ENCODE measurements around the gene SASH1. TPM values are rescaled to one million over a fixed set of nuclear protein-coding genes. Genes with fewer than 3 reads are reported as not detected.
A peak's percentile ranks its signal among the peaks of the same experiment; 100 is the strongest.

SASH1 gene
- total RNA-seq, 3 donors from 2014 or later: 107 to 304 (median 145) TPM

DNA sequence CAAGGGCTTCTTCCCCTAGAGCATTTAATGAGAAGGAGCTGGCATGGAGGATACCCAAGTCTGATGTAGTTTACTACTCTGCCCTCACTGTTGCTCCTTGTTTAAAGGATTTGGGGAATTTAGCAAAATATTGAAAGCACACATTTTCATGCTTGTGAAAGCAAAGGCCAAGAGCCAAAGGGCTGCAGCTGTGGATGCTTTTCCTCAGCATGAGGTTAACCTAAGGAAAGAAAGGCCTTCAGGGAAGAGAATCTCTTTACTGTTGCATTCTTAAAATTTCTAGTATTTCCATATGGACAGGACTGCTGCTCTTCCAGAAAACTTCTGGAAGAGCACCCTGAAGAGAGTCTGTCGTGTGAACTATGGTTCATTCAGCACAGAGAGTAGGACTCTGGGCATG, 45.9 kb upstream of the SASH1 start:
- Histone ChIP-seq H3K4me3 (no peak overlapping the region), H3K9me3 (no peaks in the 10 kb centered on the region), H3K27me3 (no peaks in the 10 kb centered on the region), H3K36me3 (no peaks in the 10 kb centered on the region), H3K4me1 (no peaks in the 10 kb centered on the region), H3K27ac (no peak overlapping the region)
- intact Hi-C loops (cut with DNase I; ENCODE audit: low total_unique reads): no loop called here
- no peak for TF ChIP-seq POLR2A (IDR thresholded peaks at IDR 0.05)
- no peak for TF ChIP-seq POLR2AphosphoS5 (IDR thresholded peaks at IDR 0.05)
- TF ChIP-seq, protein P1, sequence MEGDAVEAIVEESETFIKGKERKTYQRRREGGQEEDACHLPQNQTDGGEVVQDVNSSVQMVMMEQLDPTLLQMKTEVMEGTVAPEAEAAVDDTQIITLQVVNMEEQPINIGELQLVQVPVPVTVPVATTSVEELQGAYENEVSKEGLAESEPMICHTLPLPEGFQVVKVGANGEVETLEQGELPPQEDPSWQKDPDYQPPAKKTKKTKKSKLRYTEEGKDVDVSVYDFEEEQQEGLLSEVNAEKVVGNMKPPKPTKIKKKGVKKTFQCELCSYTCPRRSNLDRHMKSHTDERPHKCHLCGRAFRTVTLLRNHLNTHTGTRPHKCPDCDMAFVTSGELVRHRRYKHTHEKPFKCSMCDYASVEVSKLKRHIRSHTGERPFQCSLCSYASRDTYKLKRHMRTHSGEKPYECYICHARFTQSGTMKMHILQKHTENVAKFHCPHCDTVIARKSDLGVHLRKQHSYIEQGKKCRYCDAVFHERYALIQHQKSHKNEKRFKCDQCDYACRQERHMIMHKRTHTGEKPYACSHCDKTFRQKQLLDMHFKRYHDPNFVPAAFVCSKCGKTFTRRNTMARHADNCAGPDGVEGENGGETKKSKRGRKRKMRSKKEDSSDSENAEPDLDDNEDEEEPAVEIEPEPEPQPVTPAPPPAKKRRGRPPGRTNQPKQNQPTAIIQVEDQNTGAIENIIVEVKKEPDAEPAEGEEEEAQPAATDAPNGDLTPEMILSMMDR (IDR thresholded peaks at IDR 0.05): no peak
- no peak for DNase-seq (ENCODE audit: low spot score in 2 of 2)

DNA sequence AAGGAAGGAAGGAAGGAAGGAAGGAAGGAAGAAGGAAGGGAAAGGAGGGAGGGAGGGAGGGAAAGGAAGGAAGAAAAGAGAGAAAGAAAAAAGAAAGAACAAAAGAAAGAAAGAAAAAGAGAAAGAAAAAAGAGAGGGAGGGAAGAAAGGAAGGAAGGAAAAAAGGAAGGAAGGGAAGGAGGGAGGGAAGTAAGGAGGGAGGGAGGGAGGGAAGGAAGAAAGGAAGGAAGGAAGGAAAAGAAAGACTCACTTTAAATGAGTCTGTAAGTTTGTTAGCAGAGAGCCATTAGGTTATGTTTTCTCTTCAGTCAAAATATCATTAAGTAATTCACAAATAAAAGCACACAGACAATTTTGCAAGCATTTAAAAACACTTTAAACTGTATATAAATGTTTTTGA, 44.0 kb upstream of the SASH1 start:
- Histone ChIP-seq H3K4me1 (no peaks in the 10 kb centered on the region), H3K9me3 (no peaks in the 10 kb centered on the region), H3K4me3 (no peak overlapping the region), H3K36me3 (no peaks in the 10 kb centered on the region), H3K27ac (no peak overlapping the region), H3K27me3 (no peaks in the 10 kb centered on the region)
- TF ChIP-seq POLR2AphosphoS5 (IDR thresholded peaks at IDR 0.05) (no peak), POLR2A (IDR thresholded peaks at IDR 0.05) (no peak)
- TF ChIP-seq, protein P1 (IDR thresholded peaks at IDR 0.05): no peak
- intact Hi-C loops (cut with DNase I; ENCODE audit: low total_unique reads): no loop called here
- DNase-seq (ENCODE audit: low spot score in 2 of 2): no peak

DNA sequence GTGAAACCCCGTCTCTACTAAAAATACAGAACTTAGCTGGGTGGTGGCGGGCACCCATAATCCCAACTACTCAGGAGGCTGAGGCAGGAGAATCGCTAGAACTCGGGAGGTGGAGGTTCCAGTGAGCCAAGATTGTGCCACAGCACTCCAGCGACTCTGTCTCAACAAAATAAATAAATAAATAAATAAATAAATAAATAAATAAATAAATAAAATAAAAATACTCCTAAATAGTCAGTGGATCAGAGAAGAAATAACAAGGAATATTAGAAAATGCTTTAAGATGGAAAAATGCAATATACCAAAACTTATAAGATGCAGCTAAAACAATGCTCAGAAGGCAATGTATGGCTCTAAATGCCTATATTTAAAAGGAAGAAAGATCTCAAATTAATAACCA, 39.0 kb upstream of the SASH1 start:
- Histone ChIP-seq H3K36me3 (no peaks in the 10 kb centered on the region), H3K27me3 (no peaks in the 10 kb centered on the region), H3K4me1 (no peaks in the 10 kb centered on the region), H3K9me3 (no peaks in the 10 kb centered on the region), H3K4me3 (no peak overlapping the region), H3K27ac (no peak overlapping the region)
- TF ChIP-seq, protein P1 (IDR thresholded peaks at IDR 0.05): no peak
- TF ChIP-seq POLR2A (IDR thresholded peaks at IDR 0.05) (no peak), POLR2AphosphoS5 (IDR thresholded peaks at IDR 0.05) (no peak)
- DNase-seq (ENCODE audit: low spot score in 2 of 2): no peak
- intact Hi-C loops (cut with DNase I; ENCODE audit: low total_unique reads): no loop called here

DNA sequence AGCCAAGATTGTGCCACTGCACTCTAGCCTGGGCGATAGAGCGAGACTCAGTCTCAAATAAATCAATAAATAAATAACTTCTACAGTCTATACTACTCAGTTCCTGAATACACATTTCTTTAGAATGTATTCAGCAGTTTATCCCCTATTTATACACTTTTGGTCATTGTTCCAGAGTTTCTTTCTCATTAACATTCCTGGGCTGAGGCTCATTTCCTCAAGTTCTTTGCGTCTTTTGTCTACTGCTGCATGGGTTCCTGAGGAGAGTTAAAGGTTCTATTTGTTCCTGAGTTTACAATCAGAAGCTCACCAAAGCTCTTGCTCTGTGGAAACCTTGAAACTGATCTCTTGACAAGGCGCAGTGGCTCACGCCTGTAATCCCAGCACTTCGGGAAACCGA, 37.7 kb upstream of the SASH1 start:
- Histone ChIP-seq H3K9me3 (no peaks in the 10 kb centered on the region), H3K36me3 (no peaks in the 10 kb centered on the region), H3K4me1 (no peaks in the 10 kb centered on the region), H3K27ac (no peak overlapping the region), H3K4me3 (no peak overlapping the region), H3K27me3 (no peaks in the 10 kb centered on the region)
- DNase-seq (ENCODE audit: low spot score in 2 of 2): no peak
- TF ChIP-seq POLR2A (IDR thresholded peaks at IDR 0.05) (no peak), POLR2AphosphoS5 (IDR thresholded peaks at IDR 0.05) (no peak)
- TF ChIP-seq, protein P1 (IDR thresholded peaks at IDR 0.05): no peak
- intact Hi-C loops (cut with DNase I; ENCODE audit: low total_unique reads): no loop called here

DNA sequence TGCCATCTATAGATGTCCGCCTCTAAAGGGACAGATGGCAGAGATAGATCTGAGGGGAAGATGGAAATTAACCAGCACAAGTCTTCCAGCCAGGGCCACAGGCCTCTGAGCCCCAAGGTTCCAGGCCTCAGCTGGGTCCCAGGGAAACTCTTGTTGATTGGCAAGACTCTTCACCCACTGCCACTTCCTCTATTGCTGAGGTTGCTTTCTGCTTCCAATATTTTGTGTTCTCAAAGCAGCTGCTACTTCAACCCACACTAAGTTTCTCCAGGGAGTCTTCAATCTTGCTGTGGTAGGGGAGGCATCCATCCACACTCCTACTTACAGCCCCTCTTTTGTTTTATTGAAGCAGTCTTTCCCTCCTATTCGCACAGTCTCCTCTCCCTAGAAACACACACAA, 36.4 kb upstream of the SASH1 start:
- intact Hi-C loops (cut with DNase I; ENCODE audit: low total_unique reads): no loop called here
- no peak for TF ChIP-seq POLR2A (IDR thresholded peaks at IDR 0.05)
- TF ChIP-seq POLR2AphosphoS5 (IDR thresholded peaks at IDR 0.05): no peak
- TF ChIP-seq, protein P1 (IDR thresholded peaks at IDR 0.05): no peak
- no peaks in the 10 kb centered on the region for H3K4me1 ChIP-seq
- H3K27me3 ChIP-seq: no peaks in the 10 kb centered on the region
- no peak for DNase-seq (ENCODE audit: low spot score in 2 of 2)
- H3K9me3 ChIP-seq: no peaks in the 10 kb centered on the region
- H3K36me3 ChIP-seq: no peaks in the 10 kb centered on the region
- H3K27ac ChIP-seq: peak overlapping the region in 1 of 2 donors; percentile 25
- H3K4me3 ChIP-seq: no peak overlapping the region
